IPS-18c (cell line): ENCODE results near the gene SYNPO2.

Experiments
- H3K4me3 ChIP-seq: 2 replicates; pipeline ENCODE4 v1.7.0; 2013; ENCODE audit warnings: low read depth, mild to moderate bottlenecking, low read length, moderate library complexity; ENCODE audit not compliant: insufficient read depth
- H3K9me3 ChIP-seq: one replicate; pipeline ENCODE4 v1.6.1; 2013; ENCODE audit warnings: mild to moderate bottlenecking, low read length, moderate library complexity; ENCODE audit not compliant: control insufficient read depth, insufficient read depth

SYNPO2 gene

GRCh38 chr4:118911238-118911703 lies 22.6 kb downstream of the SYNPO2 start:
- Histone ChIP-seq H3K4me3 (no peak overlapping the region), H3K9me3 (no peaks in the 10 kb centered on the region)

GRCh38 chr4:118915468-118915867 lies 26.8 kb downstream of the SYNPO2 start:
- H3K4me3 ChIP-seq = no peak overlapping the region
- H3K9me3 ChIP-seq = no peaks in the 10 kb centered on the region

GRCh38 chr4:118916691-118917289 lies 28.1 kb downstream of the SYNPO2 start:
- no peaks in the 10 kb centered on the region for H3K9me3 ChIP-seq
- H3K4me3 ChIP-seq = no peak overlapping the region

- Histone ChIP-seq H3K9me3 (no peaks in the 10 kb centered on the region), H3K4me3 (no peak overlapping the region)
These were observed 28.9 kb downstream of the SYNPO2 start for GRCh38 chr4:118917582-118917981.

- no peak overlapping the region for H3K4me3 ChIP-seq
These were observed 29.7 kb downstream of the SYNPO2 start for GRCh38 chr4:118918388-118918787.

GRCh38 chr4:118920247-118920646 lies 31.6 kb downstream of the SYNPO2 start:
- Histone ChIP-seq H3K4me3 (no peak overlapping the region), H3K9me3 (no peaks in the 10 kb centered on the region)

More at GRCh38 chr4:118918388-118918787, 29.7 kb downstream of the SYNPO2 start:
- H3K9me3 ChIP-seq = no peaks in the 10 kb centered on the region

- Histone ChIP-seq H3K4me3 (no peak overlapping the region), H3K9me3 (no peaks in the 10 kb centered on the region)
These were observed 33.1 kb downstream of the SYNPO2 start for GRCh38 chr4:118921786-118922185.

GRCh38 chr4:118923891-118924290 lies 35.2 kb downstream of the SYNPO2 start:
- Histone ChIP-seq H3K4me3 (no peak overlapping the region), H3K9me3 (no peaks in the 10 kb centered on the region)

- H3K4me3 ChIP-seq = no peak overlapping the region
- H3K9me3 ChIP-seq = no peaks in the 10 kb centered on the region
These were observed 39.3 kb downstream of the SYNPO2 start for GRCh38 chr4:118927974-118928373.

GRCh38 chr4:118930255-118930654 lies 41.6 kb downstream of the SYNPO2 start:
- no peak overlapping the region for H3K4me3 ChIP-seq
- no peaks in the 10 kb centered on the region for H3K9me3 ChIP-seq

- H3K4me3 ChIP-seq = no peak overlapping the region
- H3K9me3 ChIP-seq = no peaks in the 10 kb centered on the region
These were observed 43.1 kb downstream of the SYNPO2 start for GRCh38 chr4:118931786-118932185.

GRCh38 chr4:118935819-118936218 lies 47.2 kb downstream of the SYNPO2 start:
- H3K4me3 ChIP-seq = no peak overlapping the region
- no peaks in the 10 kb centered on the region for H3K9me3 ChIP-seq

GRCh38 chr4:118936406-118936805 lies 47.8 kb downstream of the SYNPO2 start:
- no peaks in the 10 kb centered on the region for H3K9me3 ChIP-seq
- no peak overlapping the region for H3K4me3 ChIP-seq

- no peak overlapping the region for H3K4me3 ChIP-seq
- no peaks in the 10 kb centered on the region for H3K9me3 ChIP-seq
These were observed 50.6 kb downstream of the SYNPO2 start for GRCh38 chr4:118939169-118939783.

- H3K9me3 ChIP-seq = no peaks in the 10 kb centered on the region
- no peak overlapping the region for H3K4me3 ChIP-seq
These were observed 52.5 kb downstream of the SYNPO2 start for GRCh38 chr4:118941149-118941548.

GRCh38 chr4:118941799-118942198 lies 53.1 kb downstream of the SYNPO2 start:
- no peak overlapping the region for H3K4me3 ChIP-seq
- no peaks in the 10 kb centered on the region for H3K9me3 ChIP-seq

- no peaks in the 10 kb centered on the region for H3K9me3 ChIP-seq
- H3K4me3 ChIP-seq = no peak overlapping the region
These were observed 53.8 kb downstream of the SYNPO2 start for GRCh38 chr4:118942465-118942864.

- Histone ChIP-seq H3K4me3 (no peak overlapping the region), H3K9me3 (no peaks in the 10 kb centered on the region)
These were observed 58.4 kb downstream of the SYNPO2 start for GRCh38 chr4:118947095-118947494.
